ENCODE data around the gene SVOPL.
"Not testable (repeated sequence)": the region's sequence is repeated elsewhere in the genome, so short reads cannot be mapped to it uniquely, and the experiment has no call there.

- not testable (repeated sequence) for TF ChIP-seq CTCF (IDR thresholded peaks at IDR 0.05 in 8 of 11, conservative IDR thresholded peaks at IDR 0.05 in 3 of 11); POLR2A (IDR thresholded peaks at IDR 0.05); POLR2AphosphoS5 (IDR thresholded peaks at IDR 0.05)
Observed at GRCh38 chr7:138695776-138696175, 5.4 kb downstream of the SVOPL start.

Measured in spleen (tissue), 7 donors.